Esophagus muscularis mucosa (tissue), 4 donors: ENCODE results near the gene STAB2.

ENCODE experiments used
- EP300 ChIP-seq: sonication (generic); formaldehyde crosslinking; IDR thresholded peaks from one replicate; pipeline ENCODE4 v1.6.1; 2017; ENCODE audit warnings: antibody characterized with exemption
- POLR2A ChIP-seq: fragments of 450-650 bp; IDR thresholded peaks from one replicate; pipeline ENCODE4 v1.6.1; 2017; ENCODE audit warnings: antibody characterized with exemption, moderate library complexity, mild to moderate bottlenecking, low read depth
- POLR2AphosphoS5 ChIP-seq, 2 donors: sonication (generic); formaldehyde crosslinking; IDR thresholded peaks; one replicate each; pipeline ENCODE4 v1.6.1; 2017; ENCODE audit warnings: antibody characterized with exemption in 2 of 2
- TF ChIP-seq, protein P1 (sequence below), 3 experiments: fragments of 200-600 bp in 2 of 3; fragments of 450-650 bp in 1 of 3; sonication (generic) in 2 of 3; IDR thresholded peaks; one replicate each; pipeline ENCODE4 v1.5.1; 2017 to 2019; ENCODE audit warnings: antibody characterized with exemption in 3 of 3, mild to moderate bottlenecking in 2 of 3, moderate library complexity in 1 of 3

DNA sequence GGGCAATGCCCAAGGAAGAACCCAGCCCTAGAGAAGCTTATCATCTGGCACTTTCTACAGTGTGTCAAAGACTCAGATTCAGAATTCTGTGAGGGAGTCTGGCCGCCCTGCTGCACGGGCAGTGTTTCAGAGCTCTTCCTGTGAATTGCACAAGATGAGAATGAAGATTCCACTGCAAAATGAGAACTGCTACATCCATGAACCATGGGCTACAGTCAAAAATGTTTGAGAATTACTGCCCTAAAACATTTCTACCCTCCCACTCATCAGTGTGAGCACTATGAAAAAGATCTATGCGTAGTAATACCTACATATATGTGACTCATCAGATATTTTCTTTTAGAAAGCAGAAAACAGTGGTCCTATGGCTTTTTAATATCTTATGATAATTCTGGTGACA is 104.0 kb downstream of the STAB2 start:
- TF ChIP-seq POLR2A (no peak), POLR2AphosphoS5 (IDR thresholded peaks at IDR 0.05) (no peak), EP300 (no peak)
- TF ChIP-seq, protein P1, sequence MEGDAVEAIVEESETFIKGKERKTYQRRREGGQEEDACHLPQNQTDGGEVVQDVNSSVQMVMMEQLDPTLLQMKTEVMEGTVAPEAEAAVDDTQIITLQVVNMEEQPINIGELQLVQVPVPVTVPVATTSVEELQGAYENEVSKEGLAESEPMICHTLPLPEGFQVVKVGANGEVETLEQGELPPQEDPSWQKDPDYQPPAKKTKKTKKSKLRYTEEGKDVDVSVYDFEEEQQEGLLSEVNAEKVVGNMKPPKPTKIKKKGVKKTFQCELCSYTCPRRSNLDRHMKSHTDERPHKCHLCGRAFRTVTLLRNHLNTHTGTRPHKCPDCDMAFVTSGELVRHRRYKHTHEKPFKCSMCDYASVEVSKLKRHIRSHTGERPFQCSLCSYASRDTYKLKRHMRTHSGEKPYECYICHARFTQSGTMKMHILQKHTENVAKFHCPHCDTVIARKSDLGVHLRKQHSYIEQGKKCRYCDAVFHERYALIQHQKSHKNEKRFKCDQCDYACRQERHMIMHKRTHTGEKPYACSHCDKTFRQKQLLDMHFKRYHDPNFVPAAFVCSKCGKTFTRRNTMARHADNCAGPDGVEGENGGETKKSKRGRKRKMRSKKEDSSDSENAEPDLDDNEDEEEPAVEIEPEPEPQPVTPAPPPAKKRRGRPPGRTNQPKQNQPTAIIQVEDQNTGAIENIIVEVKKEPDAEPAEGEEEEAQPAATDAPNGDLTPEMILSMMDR (IDR thresholded peaks at IDR 0.05), result no peak
